ENCODE results near the gene SDK1. TPM values are rescaled to one million over a fixed set of nuclear protein-coding genes. Genes with fewer than 3 reads are reported as not detected.

Gene SDK1
- total and polyA plus RNA-seq, 10 of the 15 experiments (the other 5 are each of a cell fraction or from before 2014, with no cell fraction given), result 0.14 to 0.33 TPM; not detected in 8

DNA sequence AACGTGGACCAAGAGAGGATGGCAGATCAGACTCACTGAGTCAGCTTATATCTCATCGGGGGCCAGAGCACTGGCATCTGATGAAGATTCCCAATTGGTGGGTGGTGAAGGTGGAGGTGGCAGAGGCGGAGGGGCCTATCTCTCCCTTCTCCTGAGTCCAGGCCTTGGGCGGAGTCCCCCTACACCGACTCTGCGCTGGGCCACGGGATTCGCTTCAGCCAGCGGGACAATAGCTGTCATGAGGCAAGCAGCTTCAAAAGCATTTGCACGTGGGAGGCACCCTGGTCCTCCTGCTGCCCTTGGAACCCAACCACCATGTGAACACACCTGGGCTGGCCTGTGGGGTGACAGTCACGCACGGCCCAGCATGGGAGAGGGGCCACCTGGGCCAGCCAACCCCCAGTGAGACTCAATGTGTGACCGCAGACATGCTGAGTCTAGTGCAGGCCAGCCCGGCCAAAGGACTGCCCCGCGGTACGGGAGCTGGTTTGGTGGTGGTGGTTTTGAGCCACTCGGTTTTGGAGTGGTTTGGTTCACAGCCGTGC is 914.2 kb downstream of the SDK1 start (continued):
- no peak for TF ChIP-seq NFYB (IDR thresholded peaks at IDR 0.05; ENCODE audit: insufficient read depth, low read depth, low read length)
- TF ChIP-seq NRF1 (conservative IDR thresholded peaks at IDR 0.05; ENCODE audit: low read depth, low read length), result no peak
- TF ChIP-seq ZNF24 (IDR thresholded peaks at IDR 0.05), result no peak
- TF ChIP-seq ZNF622 (IDR thresholded peaks at IDR 0.05), result no peak
- TF ChIP-seq TBL1XR1 (IDR thresholded peaks at IDR 0.05; ENCODE audit: low read depth, low read length), result no peak
- TF ChIP-seq NR2C1 (IDR thresholded peaks at IDR 0.05), result no peak
- no peak for TF ChIP-seq SREBF2 (IDR thresholded peaks at IDR 0.05; ENCODE audit: low read length)

DNA sequence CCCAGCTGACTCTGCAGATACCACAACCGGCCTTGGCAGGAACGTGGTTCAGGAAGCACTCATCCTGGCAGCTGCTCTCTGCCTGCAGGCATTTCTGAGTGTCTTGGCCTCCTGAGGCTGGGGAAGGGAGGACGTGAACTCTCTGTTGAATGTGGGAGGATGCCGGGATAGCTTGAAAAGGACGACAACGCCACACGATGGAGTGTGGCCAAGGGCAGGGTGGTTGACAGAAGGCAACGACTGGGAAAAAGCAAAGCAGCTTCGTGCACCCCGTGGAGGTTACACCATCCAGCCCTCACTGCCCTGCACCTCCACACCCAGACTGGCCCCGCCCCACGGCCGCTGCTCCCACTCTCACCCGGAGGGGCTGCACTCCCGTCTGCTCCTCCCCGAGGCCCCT is 915.0 kb downstream of the SDK1 start:
- CTCF ChIA-PET, result no interaction called here
- FAIRE-seq, result no peak

More for the DNA sequence above, 915.0 kb downstream of the SDK1 start:
- H3K79me2 ChIP-seq (ENCODE audit: control insufficient read depth, insufficient read depth, low read length), result no peaks in the 10 kb centered on the region
- no peaks in the 10 kb centered on the region for H4K20me1 ChIP-seq (ENCODE audit: control insufficient read depth, insufficient read depth)
- BruUV-seq (replicated peaks), result no TSS peak
- DNase-seq (ENCODE audit: low read depth, low spot score) (no peak), ATAC-seq (no peak)
- POLR2A ChIA-PET, result no interaction called here
- H3K9ac ChIP-seq (ENCODE audit: control insufficient read depth, insufficient read depth, low read length), result no peak overlapping the region
- H3K9me3 ChIP-seq (replicated peaks; ENCODE audit: control insufficient read depth, insufficient read depth, low read length), result no peaks in the 10 kb centered on the region; the same call in 2 of the 3 replicates
- 40% methylated on average over 16 of the region's 16 CpGs for WGBS (ENCODE audit: insufficient coverage, insufficient replicate concordance, low lambda C conversion rate, missing lambda C conversion rate)
- H3K4me3 ChIP-seq, result no peak overlapping the region
- no peak overlapping the region for H3K4me2 ChIP-seq (ENCODE audit: control insufficient read depth, insufficient read depth)
- H3K36me3 ChIP-seq (ENCODE audit: control insufficient read depth in 2 of 2, insufficient read depth in 2 of 2, low read length in 1 of 2), result no peaks in the 10 kb centered on the region
- RAD21 ChIA-PET (ENCODE audit: unreplicated experiment), result no interaction called here
- intact Hi-C loops (cut with micrococcal nuclease; ENCODE audit: unreplicated experiment), result no loop called here
- TF ChIP-seq TCF7 (IDR thresholded peaks at IDR 0.05; ENCODE audit: borderline replicate concordance) (no peak), SPI1 (IDR thresholded peaks at IDR 0.05; ENCODE audit: borderline replicate concordance, insufficient read depth, low read depth, low read length) (no peak), NBN (IDR thresholded peaks at IDR 0.05) (no peak)
- TF ChIP-seq, protein P1, sequence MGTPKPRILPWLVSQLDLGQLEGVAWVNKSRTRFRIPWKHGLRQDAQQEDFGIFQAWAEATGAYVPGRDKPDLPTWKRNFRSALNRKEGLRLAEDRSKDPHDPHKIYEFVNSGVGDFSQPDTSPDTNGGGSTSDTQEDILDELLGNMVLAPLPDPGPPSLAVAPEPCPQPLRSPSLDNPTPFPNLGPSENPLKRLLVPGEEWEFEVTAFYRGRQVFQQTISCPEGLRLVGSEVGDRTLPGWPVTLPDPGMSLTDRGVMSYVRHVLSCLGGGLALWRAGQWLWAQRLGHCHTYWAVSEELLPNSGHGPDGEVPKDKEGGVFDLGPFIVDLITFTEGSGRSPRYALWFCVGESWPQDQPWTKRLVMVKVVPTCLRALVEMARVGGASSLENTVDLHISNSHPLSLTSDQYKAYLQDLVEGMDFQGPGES (IDR thresholded peaks at IDR 0.05), result no peak
- TF ChIP-seq, protein P2, sequence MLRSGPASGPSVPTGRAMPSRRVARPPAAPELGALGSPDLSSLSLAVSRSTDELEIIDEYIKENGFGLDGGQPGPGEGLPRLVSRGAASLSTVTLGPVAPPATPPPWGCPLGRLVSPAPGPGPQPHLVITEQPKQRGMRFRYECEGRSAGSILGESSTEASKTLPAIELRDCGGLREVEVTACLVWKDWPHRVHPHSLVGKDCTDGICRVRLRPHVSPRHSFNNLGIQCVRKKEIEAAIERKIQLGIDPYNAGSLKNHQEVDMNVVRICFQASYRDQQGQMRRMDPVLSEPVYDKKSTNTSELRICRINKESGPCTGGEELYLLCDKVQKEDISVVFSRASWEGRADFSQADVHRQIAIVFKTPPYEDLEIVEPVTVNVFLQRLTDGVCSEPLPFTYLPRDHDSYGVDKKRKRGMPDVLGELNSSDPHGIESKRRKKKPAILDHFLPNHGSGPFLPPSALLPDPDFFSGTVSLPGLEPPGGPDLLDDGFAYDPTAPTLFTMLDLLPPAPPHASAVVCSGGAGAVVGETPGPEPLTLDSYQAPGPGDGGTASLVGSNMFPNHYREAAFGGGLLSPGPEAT (IDR thresholded peaks at IDR 0.05; ENCODE audit: low read depth), result no peak
- TF ChIP-seq, protein P3, sequence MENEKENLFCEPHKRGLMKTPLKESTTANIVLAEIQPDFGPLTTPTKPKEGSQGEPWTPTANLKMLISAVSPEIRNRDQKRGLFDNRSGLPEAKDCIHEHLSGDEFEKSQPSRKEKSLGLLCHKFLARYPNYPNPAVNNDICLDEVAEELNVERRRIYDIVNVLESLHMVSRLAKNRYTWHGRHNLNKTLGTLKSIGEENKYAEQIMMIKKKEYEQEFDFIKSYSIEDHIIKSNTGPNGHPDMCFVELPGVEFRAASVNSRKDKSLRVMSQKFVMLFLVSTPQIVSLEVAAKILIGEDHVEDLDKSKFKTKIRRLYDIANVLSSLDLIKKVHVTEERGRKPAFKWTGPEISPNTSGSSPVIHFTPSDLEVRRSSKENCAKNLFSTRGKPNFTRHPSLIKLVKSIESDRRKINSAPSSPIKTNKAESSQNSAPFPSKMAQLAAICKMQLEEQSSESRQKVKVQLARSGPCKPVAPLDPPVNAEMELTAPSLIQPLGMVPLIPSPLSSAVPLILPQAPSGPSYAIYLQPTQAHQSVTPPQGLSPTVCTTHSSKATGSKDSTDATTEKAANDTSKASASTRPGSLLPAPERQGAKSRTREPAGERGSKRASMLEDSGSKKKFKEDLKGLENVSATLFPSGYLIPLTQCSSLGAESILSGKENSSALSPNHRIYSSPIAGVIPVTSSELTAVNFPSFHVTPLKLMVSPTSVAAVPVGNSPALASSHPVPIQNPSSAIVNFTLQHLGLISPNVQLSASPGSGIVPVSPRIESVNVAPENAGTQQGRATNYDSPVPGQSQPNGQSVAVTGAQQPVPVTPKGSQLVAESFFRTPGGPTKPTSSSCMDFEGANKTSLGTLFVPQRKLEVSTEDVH (IDR thresholded peaks at IDR 0.05; ENCODE audit: low read depth, partially characterized antibody), result no peak
- H3K27ac ChIP-seq (ENCODE audit: control insufficient read depth, insufficient read depth), result no peak overlapping the region
- in situ Hi-C loops (cut with MboI), result no loop called here
- SMC1A ChIA-PET (ENCODE audit: uncharacterized antibody, unreplicated experiment), result no interaction called here
- H3K27me3 ChIP-seq (replicated peaks in 1 of 2; ENCODE audit: control insufficient read depth in 2 of 2, insufficient read depth in 2 of 2, low read length in 1 of 2), result no peaks in the 10 kb centered on the region
- no peak overlapping the region for H2AFZ ChIP-seq (ENCODE audit: control insufficient read depth, low read depth, low read length)
- no peaks in the 10 kb centered on the region for H3K4me1 ChIP-seq (ENCODE audit: control insufficient read depth, insufficient read depth, low read length)

Measured in GM12878 (cell line).